SK-N-SH treated with all-trans-retinoic acid at 6 μM for 48 hours (cell line): Measurements from ENCODE around the gene MEP1B.

Experiments used
- ATAC-seq: fragments of 200-7000 bp; cut with Tn5 transposase; 3 replicates; pipeline ENCODE4 v1.9.1; 2020; ENCODE audit warnings: mild to moderate bottlenecking, moderate library complexity
- ARNTL ChIP-seq: fragments of 450-650 bp; formaldehyde crosslinking; IDR thresholded peaks from 2 replicates; pipeline ENCODE4 v1.5.0; 2020; ENCODE audit warnings: low read depth, mild to moderate bottlenecking, moderate library complexity, borderline replicate concordance
- BACH2 ChIP-seq: fragments of 250-450 bp; sonication (Bioruptor Pico); IDR thresholded peaks from 2 replicates; pipeline ENCODE4 v1.9.0; 2021; ENCODE audit warnings: mild to moderate bottlenecking, borderline replicate concordance
- CREB5 ChIP-seq: fragments of 250-450 bp; sonication (Bioruptor Pico); IDR thresholded peaks from 2 replicates; pipeline ENCODE4 v1.5.1; 2020; ENCODE audit warnings: low read depth, mild to moderate bottlenecking, moderate library complexity
- CSDC2 ChIP-seq: fragments of 250-450 bp; sonication (Bioruptor Pico); IDR thresholded peaks from 2 replicates; pipeline ENCODE4 v1.5.0; 2020; ENCODE audit warnings: mild to moderate bottlenecking, moderate library complexity
- CSRNP3 ChIP-seq: fragments of 250-450 bp; sonication (Bioruptor Pico); IDR thresholded peaks from 2 replicates; pipeline ENCODE4 v1.5.1; 2021; ENCODE audit warnings: mild to moderate bottlenecking, moderate library complexity
- ESRRG ChIP-seq: fragments of 250-450 bp; sonication (Bioruptor Pico); IDR thresholded peaks from 2 replicates; pipeline ENCODE4 v1.6.1; 2021; ENCODE audit warnings: mild to moderate bottlenecking
- GLIS3 ChIP-seq: fragments of 250-450 bp; sonication (Bioruptor Pico); IDR thresholded peaks from 2 replicates; pipeline ENCODE4 v1.5.0; 2020; ENCODE audit warnings: mild to moderate bottlenecking, moderate library complexity
- ISL1 ChIP-seq: fragments of 250-450 bp; sonication (Bioruptor Pico); IDR thresholded peaks from 2 replicates; pipeline ENCODE4 v2.1.2; 2022; ENCODE audit warnings: mild to moderate bottlenecking, moderate library complexity
- OSR1 ChIP-seq: fragments of 250-450 bp; sonication (Bioruptor Pico); IDR thresholded peaks from 2 replicates; pipeline ENCODE4 v1.8.0; 2022; ENCODE audit warnings: moderate library complexity, mild to moderate bottlenecking, inconsistent platforms
- PATZ1 ChIP-seq: fragments of 250-450 bp; sonication (Bioruptor Pico); IDR thresholded peaks from 2 replicates; pipeline ENCODE4 v1.8.0; 2020; ENCODE audit warnings: mild to moderate bottlenecking, moderate library complexity, borderline replicate concordance
- POU6F1 ChIP-seq: fragments of 250-450 bp; sonication (Bioruptor Pico); IDR thresholded peaks from 2 replicates; pipeline ENCODE4 v1.8.0; 2021; ENCODE audit warnings: low read depth, mild to moderate bottlenecking, moderate library complexity, borderline replicate concordance
- PPARA ChIP-seq: fragments of 250-450 bp; sonication (Bioruptor Pico); IDR thresholded peaks from 2 replicates; pipeline ENCODE4 v1.5.0; 2020; ENCODE audit warnings: mild to moderate bottlenecking, borderline replicate concordance
- RARB ChIP-seq: fragments of 250-450 bp; sonication (Bioruptor Pico); IDR thresholded peaks from 2 replicates; pipeline ENCODE4 v1.8.0; 2021; ENCODE audit warnings: mild to moderate bottlenecking, moderate library complexity
- SNAI2 ChIP-seq: fragments of 250-450 bp; sonication (Bioruptor Pico); IDR thresholded peaks from 2 replicates; pipeline ENCODE4 v1.5.0; 2020; ENCODE audit warnings: mild to moderate bottlenecking, moderate library complexity
- TCF4 ChIP-seq: fragments of 250-450 bp; sonication (Bioruptor Pico); IDR thresholded peaks from 2 replicates; pipeline ENCODE4 v1.8.0; 2021; ENCODE audit warnings: mild to moderate bottlenecking, moderate library complexity, borderline replicate concordance
- TOX ChIP-seq: fragments of 250-450 bp; sonication (Bioruptor Pico); IDR thresholded peaks from 2 replicates; pipeline ENCODE4 v1.8.0; 2021; ENCODE audit warnings: mild to moderate bottlenecking, moderate library complexity, borderline replicate concordance
- TSHZ2 ChIP-seq: fragments of 250-450 bp; sonication (Bioruptor Pico); IDR thresholded peaks from 2 replicates; pipeline ENCODE4 v1.5.0; 2020; ENCODE audit warnings: mild to moderate bottlenecking, moderate library complexity
- ZC3H10 ChIP-seq: fragments of 250-450 bp; sonication (Bioruptor Pico); IDR thresholded peaks from 2 replicates; pipeline ENCODE4 v1.5.1; 2021; ENCODE audit warnings: mild to moderate bottlenecking, moderate library complexity
- ZFP3 ChIP-seq: fragments of 250-450 bp; sonication (Bioruptor Pico); IDR thresholded peaks from 2 replicates; pipeline ENCODE4 v1.5.0; 2020; ENCODE audit warnings: mild to moderate bottlenecking, moderate library complexity
- ZFP30 ChIP-seq: fragments of 450-650 bp; formaldehyde crosslinking; IDR thresholded peaks from 2 replicates; pipeline ENCODE4 v1.5.0; 2022; ENCODE audit warnings: mild to moderate bottlenecking, moderate library complexity
- ZNF565 ChIP-seq: fragments of 450-650 bp; formaldehyde crosslinking; conservative IDR thresholded peaks from 2 replicates; pipeline ENCODE4 v1.5.0; 2020; ENCODE audit warnings: low read depth, mild to moderate bottlenecking, moderate library complexity
- ZNF70 ChIP-seq: fragments of 450-650 bp; formaldehyde crosslinking; IDR thresholded peaks from 2 replicates; pipeline ENCODE4 v1.5.0; 2020; ENCODE audit warnings: mild to moderate bottlenecking, moderate library complexity
- ZNF8 ChIP-seq: fragments of 450-650 bp; formaldehyde crosslinking; IDR thresholded peaks from 2 replicates; pipeline ENCODE4 v1.5.0; 2020; ENCODE audit warnings: mild to moderate bottlenecking, moderate library complexity

Gene MEP1B

GRCh38 chr18:32156855-32157254, 33.0 kb upstream of the MEP1B start:
- ATAC-seq, result no peak
- TF ChIP-seq ESRRG (CRISPR knock-in tag) (no peak), ZNF8 (CRISPR knock-in tag) (no peak), ISL1 (no peak), ARNTL (CRISPR knock-in tag) (no peak), ZFP3 (CRISPR knock-in tag) (no peak), SNAI2 (CRISPR knock-in tag) (no peak), POU6F1 (CRISPR knock-in tag) (no peak), PPARA (CRISPR knock-in tag) (no peak), ZNF565 (no peak), CREB5 (no peak), OSR1 (CRISPR knock-in tag) (no peak), BACH2 (CRISPR knock-in tag) (no peak), ZNF70 (CRISPR knock-in tag) (no peak), TOX (CRISPR knock-in tag) (no peak), TSHZ2 (no peak), PATZ1 (CRISPR knock-in tag) (no peak), ZFP30 (no peak), RARB (no peak), CSRNP3 (CRISPR knock-in tag) (no peak), TCF4 (CRISPR knock-in tag) (no peak)
- TF ChIP-seq, all 23 proteins: peak for 0

GRCh38 chr18:32157580-32157979, 32.3 kb upstream of the MEP1B start:
- ATAC-seq, result peak; percentile 25
- TF ChIP-seq RARB, result no peak
- TF ChIP-seq CSDC2 (CRISPR knock-in tag), result no peak
- TF ChIP-seq ARNTL (CRISPR knock-in tag), result no peak
- no peak for TF ChIP-seq PPARA (CRISPR knock-in tag)
- no peak for TF ChIP-seq ESRRG (CRISPR knock-in tag)
- no peak for TF ChIP-seq ZC3H10
- TF ChIP-seq ZNF8 (CRISPR knock-in tag), result no peak
- TF ChIP-seq CREB5, result no peak
- no peak for TF ChIP-seq ZNF70 (CRISPR knock-in tag)
- no peak for TF ChIP-seq GLIS3
- TF ChIP-seq BACH2 (CRISPR knock-in tag), result no peak
- TF ChIP-seq ZFP3 (CRISPR knock-in tag), result no peak
- TF ChIP-seq TCF4 (CRISPR knock-in tag), result no peak
- TF ChIP-seq ISL1, result no peak
- no peak for TF ChIP-seq POU6F1 (CRISPR knock-in tag)
- TF ChIP-seq OSR1 (CRISPR knock-in tag), result no peak
- TF ChIP-seq TOX (CRISPR knock-in tag), result no peak
- no peak for TF ChIP-seq CSRNP3 (CRISPR knock-in tag)
